Esophagus muscularis mucosa (tissue), 4 donors: Measurements from ENCODE around the gene TNIP3.

Experiments
- EP300 ChIP-seq: sonication (generic); formaldehyde crosslinking; IDR thresholded peaks from one replicate; pipeline ENCODE4 v1.6.1; 2017; ENCODE audit warnings: antibody characterized with exemption
- POLR2A ChIP-seq: fragments of 450-650 bp; IDR thresholded peaks from one replicate; pipeline ENCODE4 v1.6.1; 2017; ENCODE audit warnings: antibody characterized with exemption, moderate library complexity, mild to moderate bottlenecking, low read depth
- POLR2AphosphoS5 ChIP-seq, 2 donors: sonication (generic); formaldehyde crosslinking; IDR thresholded peaks; one replicate each; pipeline ENCODE4 v1.6.1; 2017; ENCODE audit warnings: antibody characterized with exemption in 2 of 2
- TF ChIP-seq, protein P1 (sequence below), 3 experiments: fragments of 200-600 bp in 2 of 3; fragments of 450-650 bp in 1 of 3; sonication (generic) in 2 of 3; IDR thresholded peaks; one replicate each; pipeline ENCODE4 v1.5.1; 2017 to 2019; ENCODE audit warnings: antibody characterized with exemption in 3 of 3, mild to moderate bottlenecking in 2 of 3, moderate library complexity in 1 of 3

DNA sequence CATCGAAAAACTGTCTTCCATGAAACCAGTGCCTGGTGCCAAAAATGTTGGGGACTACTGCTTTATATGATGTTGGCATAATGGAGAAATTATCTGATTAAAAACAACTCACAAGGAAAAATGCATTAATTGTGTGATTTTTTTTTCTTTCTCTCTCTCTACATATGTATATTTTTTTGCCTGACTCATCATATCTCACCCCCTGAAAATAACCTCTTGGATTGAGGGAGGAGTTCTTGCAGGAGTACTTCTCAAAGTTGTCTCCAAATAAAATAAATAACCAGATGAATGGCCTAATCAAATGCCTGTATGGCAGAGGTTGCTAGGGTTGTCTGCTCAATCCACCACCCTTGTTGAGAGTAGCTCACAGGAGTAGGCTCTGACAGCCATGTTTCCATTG lies 19.9 kb upstream of the TNIP3 start:
- TF ChIP-seq, protein P1, sequence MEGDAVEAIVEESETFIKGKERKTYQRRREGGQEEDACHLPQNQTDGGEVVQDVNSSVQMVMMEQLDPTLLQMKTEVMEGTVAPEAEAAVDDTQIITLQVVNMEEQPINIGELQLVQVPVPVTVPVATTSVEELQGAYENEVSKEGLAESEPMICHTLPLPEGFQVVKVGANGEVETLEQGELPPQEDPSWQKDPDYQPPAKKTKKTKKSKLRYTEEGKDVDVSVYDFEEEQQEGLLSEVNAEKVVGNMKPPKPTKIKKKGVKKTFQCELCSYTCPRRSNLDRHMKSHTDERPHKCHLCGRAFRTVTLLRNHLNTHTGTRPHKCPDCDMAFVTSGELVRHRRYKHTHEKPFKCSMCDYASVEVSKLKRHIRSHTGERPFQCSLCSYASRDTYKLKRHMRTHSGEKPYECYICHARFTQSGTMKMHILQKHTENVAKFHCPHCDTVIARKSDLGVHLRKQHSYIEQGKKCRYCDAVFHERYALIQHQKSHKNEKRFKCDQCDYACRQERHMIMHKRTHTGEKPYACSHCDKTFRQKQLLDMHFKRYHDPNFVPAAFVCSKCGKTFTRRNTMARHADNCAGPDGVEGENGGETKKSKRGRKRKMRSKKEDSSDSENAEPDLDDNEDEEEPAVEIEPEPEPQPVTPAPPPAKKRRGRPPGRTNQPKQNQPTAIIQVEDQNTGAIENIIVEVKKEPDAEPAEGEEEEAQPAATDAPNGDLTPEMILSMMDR (IDR thresholded peaks at IDR 0.05), result no peak
- TF ChIP-seq POLR2AphosphoS5 (IDR thresholded peaks at IDR 0.05) (no peak), POLR2A (no peak), EP300 (no peak)
